ENCODE results near the gene PEAK1.

PEAK1 gene

GRCh38 chr15:77454265-77454664 is 34.4 kb upstream of the PEAK1 start:
- Mint-ChIP-seq H3K9me3 (peaks cover 5% of the 10 kb centered on the region), H3K4me3 (no peak overlapping the region), H3K4me1 (peaks cover 12% of the 10 kb centered on the region), H3K36me3 (ENCODE audit: low read depth) (peaks cover 37% of the 10 kb centered on the region), H3K27ac (no peak overlapping the region), H3K27me3 (ENCODE audit: low read depth, poor library complexity) (no peaks in the 10 kb centered on the region)
- TF ChIP-seq CTCF (IDR thresholded peaks at IDR 0.05): no peak
- DNase-seq: no peak

GRCh38 chr15:77446840-77447390 is 27.0 kb upstream of the PEAK1 start:
- Mint-ChIP-seq H3K4me3 (no peak overlapping the region), H3K36me3 (ENCODE audit: low read depth) (peaks cover 46% of the 10 kb centered on the region), H3K27ac (no peak overlapping the region), H3K4me1 (peaks cover 54% of the 10 kb centered on the region), H3K9me3 (peaks cover 5% of the 10 kb centered on the region), H3K27me3 (ENCODE audit: low read depth, poor library complexity) (no peaks in the 10 kb centered on the region)
- DNase-seq: no peak
- TF ChIP-seq CTCF (IDR thresholded peaks at IDR 0.05): no peak

GRCh38 chr15:77440378-77440999 is 20.6 kb upstream of the PEAK1 start:
- Mint-ChIP-seq H3K27me3 (ENCODE audit: low read depth, poor library complexity) (no peaks in the 10 kb centered on the region), H3K4me3 (no peak overlapping the region), H3K27ac (no peak overlapping the region), H3K36me3 (ENCODE audit: low read depth) (peaks cover 18% of the 10 kb centered on the region), H3K9me3 (no peaks in the 10 kb centered on the region), H3K4me1 (peaks cover 19% of the 10 kb centered on the region)
- no peak for TF ChIP-seq CTCF (IDR thresholded peaks at IDR 0.05)
- no peak for DNase-seq

GRCh38 chr15:77437264-77437663 is 17.4 kb upstream of the PEAK1 start:
- Mint-ChIP-seq H3K27ac (no peak overlapping the region), H3K36me3 (ENCODE audit: low read depth) (peaks cover 23% of the 10 kb centered on the region), H3K4me3 (no peak overlapping the region), H3K9me3 (no peaks in the 10 kb centered on the region), H3K4me1 (peaks cover under 1% of the 10 kb centered on the region), H3K27me3 (ENCODE audit: low read depth, poor library complexity) (no peaks in the 10 kb centered on the region)
- TF ChIP-seq CTCF (IDR thresholded peaks at IDR 0.05): no peak
- no peak for DNase-seq

GRCh38 chr15:77436822-77437221 is 16.9 kb upstream of the PEAK1 start:
- no peak overlapping the region for H3K4me3 Mint-ChIP-seq
- no peak for TF ChIP-seq CTCF (IDR thresholded peaks at IDR 0.05)
- peaks cover 23% of the 10 kb centered on the region for H3K36me3 Mint-ChIP-seq (ENCODE audit: low read depth)
- H3K9me3 Mint-ChIP-seq: no peaks in the 10 kb centered on the region
- DNase-seq: no peak
- no peak overlapping the region for H3K27ac Mint-ChIP-seq
- no peaks in the 10 kb centered on the region for H3K27me3 Mint-ChIP-seq (ENCODE audit: low read depth, poor library complexity)
- no peaks in the 10 kb centered on the region for H3K4me1 Mint-ChIP-seq

- DNase-seq: no peak
- no peak for TF ChIP-seq CTCF (IDR thresholded peaks at IDR 0.05)
- Mint-ChIP-seq H3K27me3 (ENCODE audit: low read depth, poor library complexity) (no peaks in the 10 kb centered on the region), H3K27ac (no peak overlapping the region), H3K4me1 (peaks cover 19% of the 10 kb centered on the region), H3K36me3 (ENCODE audit: low read depth) (peaks cover 6% of the 10 kb centered on the region), H3K4me3 (no peak overlapping the region), H3K9me3 (no peaks in the 10 kb centered on the region)
These were observed 10.7 kb upstream of the PEAK1 start for GRCh38 chr15:77430652-77431051.
